ENCODE measurements around the gene MRPS16. TPM values are rescaled to one million over a fixed set of nuclear protein-coding genes. Genes with fewer than 3 reads are reported as not detected.
"Not testable (repeated sequence)": the region's sequence is repeated elsewhere in the genome, so short reads cannot be mapped to it uniquely, and the experiment has no call there.

MRPS16 gene
- total and polyA plus RNA-seq, 7 experiments from 2014 or later = 29.6 to 104 (median 53.5) TPM

- Mint-ChIP-seq H3K9me3 (no peaks in the 10 kb centered on the region), H3K27ac (no peak overlapping the region), H3K4me3 (no peak overlapping the region), H3K27me3 (peaks cover 0 to 15% (median 0%) of the 10 kb centered on the region in 5 donors), H3K36me3 (no peaks in the 10 kb centered on the region), H3K4me1 (peaks cover 0 to 8% (median 0%) of the 10 kb centered on the region in 7 donors)
- Histone ChIP-seq H3K27ac (ENCODE audit: low read depth, low read length) (no peak overlapping the region), H3K36me3 (ENCODE audit: control insufficient read depth in 2 of 3, insufficient read depth in 3 of 3, low read length in 3 of 3) (no peaks in the 10 kb centered on the region), H3K9me3 (ENCODE audit: control insufficient read depth in 2 of 3, low read length in 3 of 3) (no peaks in the 10 kb centered on the region), H3K4me1 (ENCODE audit: control insufficient read depth in 2 of 2, insufficient read depth in 2 of 2, low read length in 2 of 2) (no peaks in the 10 kb centered on the region), H3K27me3 (ENCODE audit: control insufficient read depth in 2 of 2, insufficient read depth in 2 of 2, low read length in 2 of 2) (no peaks in the 10 kb centered on the region), H3K4me3 (ENCODE audit: low read length) (no peak overlapping the region)
- DNase-seq = no peak
- POLR2A ChIA-PET = no interaction called here
- ATAC-seq = no peak
- intact Hi-C loops (cut with micrococcal nuclease) = loop anchor here (1.0 kb wide), 1 partner anchor 380 kb away; no protein-coding TSS in a partner anchor
- CTCF ChIA-PET = interaction anchor here (1.1 kb wide), 2 partner anchors 11 to 379 kb away, joined by 3 to 4 read pairs; no protein-coding TSS in a partner anchor
Measured at GRCh38 chr10:73264423-73264822, 12.0 kb upstream of the MRPS16 start.

GRCh38 chr10:73263693-73264347 is 11.4 kb upstream of the MRPS16 start:
- H3K4me1 Mint-ChIP-seq = peaks cover 0 to 8% (median 0%) of the 10 kb centered on the region in 7 donors
- no peak for DNase-seq
- CTCF ChIA-PET = interaction anchor here (0.7 to 1.1 kb wide), 3 partner anchors 10 to 380 kb away, joined by 3 to 4 read pairs (median 3); no protein-coding TSS in a partner anchor

DNA sequence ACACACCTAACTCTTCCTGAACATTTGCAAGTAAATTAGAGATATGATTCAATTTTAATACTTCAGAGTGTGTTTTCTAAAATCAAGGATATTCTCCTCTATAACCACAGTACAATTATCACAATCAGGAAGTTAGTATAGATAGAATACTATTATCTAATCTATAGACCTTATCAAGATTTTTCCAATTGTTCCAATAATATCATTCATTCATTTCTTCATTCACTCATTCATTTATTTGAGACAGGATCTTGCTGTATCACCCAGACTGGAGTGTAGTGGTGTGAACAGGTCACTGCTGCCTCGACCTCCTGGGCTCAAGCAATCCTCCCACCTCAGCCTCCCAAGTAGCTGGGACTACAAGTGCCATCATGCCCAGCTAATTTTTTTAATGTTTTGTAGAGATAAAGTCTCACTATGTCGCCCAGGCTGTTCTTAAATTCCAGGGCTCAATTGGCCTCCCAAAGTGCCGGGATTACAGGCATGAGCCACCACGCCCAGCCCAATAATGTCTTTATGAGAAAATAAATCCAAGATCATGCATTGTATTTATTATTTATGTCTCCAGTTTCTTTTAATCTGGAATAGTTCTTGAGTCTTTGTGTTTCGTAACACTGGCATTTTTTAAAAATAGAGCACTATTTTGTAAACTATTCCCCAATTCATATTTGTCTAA is 10.6 kb upstream of the MRPS16 start:
- ChIA-PET POLR2A (no interaction called here), CTCF (interaction anchor here (0.7 to 1.1 kb wide), 2 partner anchors 9 to 94 kb away, joined by 3 to 4 read pairs; no protein-coding TSS in a partner anchor)
- ATAC-seq = no peak
- Histone ChIP-seq H3K9me3 (ENCODE audit: control insufficient read depth in 2 of 3, low read length in 3 of 3) (no peaks in the 10 kb centered on the region), H3K27ac (ENCODE audit: low read depth, low read length) (no peak overlapping the region), H3K36me3 (ENCODE audit: control insufficient read depth in 2 of 3, insufficient read depth in 3 of 3, low read length in 3 of 3) (no peaks in the 10 kb centered on the region), H3K4me1 (ENCODE audit: control insufficient read depth in 2 of 2, insufficient read depth in 2 of 2, low read length in 2 of 2) (no peaks in the 10 kb centered on the region), H3K4me3 (ENCODE audit: low read length) (no peak overlapping the region), H3K27me3 (ENCODE audit: control insufficient read depth in 2 of 2, insufficient read depth in 2 of 2, low read length in 2 of 2) (no peaks in the 10 kb centered on the region)
- DNase-seq = no peak
- Mint-ChIP-seq H3K4me1 (peaks cover 0 to 8% (median 0%) of the 10 kb centered on the region in 7 donors), H3K9me3 (peaks cover 0 to 9% (median 4%) of the 10 kb centered on the region in 11 donors), H3K27me3 (peaks cover 0 to 11% (median 0%) of the 10 kb centered on the region in 5 donors), H3K27ac (no peak overlapping the region), H3K36me3 (peaks cover 0 to 5% (median 0%) of the 10 kb centered on the region in 5 donors), H3K4me3 (no peak overlapping the region)
- intact Hi-C loops (cut with micrococcal nuclease) = no loop called here

More at GRCh38 chr10:73263693-73264347, 11.4 kb upstream of the MRPS16 start:
- H3K4me1 ChIP-seq (ENCODE audit: control insufficient read depth in 2 of 2, insufficient read depth in 2 of 2, low read length in 2 of 2) = no peaks in the 10 kb centered on the region
- no peaks in the 10 kb centered on the region for H3K27me3 ChIP-seq (ENCODE audit: control insufficient read depth in 2 of 2, insufficient read depth in 2 of 2, low read length in 2 of 2)
- H3K27ac ChIP-seq (ENCODE audit: low read depth, low read length) = no peak overlapping the region
- no peaks in the 10 kb centered on the region for H3K36me3 ChIP-seq (ENCODE audit: control insufficient read depth in 2 of 3, insufficient read depth in 3 of 3, low read length in 3 of 3)
- POLR2A ChIA-PET = no interaction called here
- H3K9me3 ChIP-seq (ENCODE audit: control insufficient read depth in 2 of 3, low read length in 3 of 3) = no peaks in the 10 kb centered on the region
- no peak for ATAC-seq
- no peak overlapping the region for H3K4me3 Mint-ChIP-seq
- H3K36me3 Mint-ChIP-seq = peaks cover 0 to 5% (median 0%) of the 10 kb centered on the region in 5 donors
- peaks cover 0 to 5% (median 3%) of the 10 kb centered on the region in 11 donors for H3K9me3 Mint-ChIP-seq
- no peak overlapping the region for H3K4me3 ChIP-seq (ENCODE audit: low read length)
- H3K27ac Mint-ChIP-seq = no peak overlapping the region
- peaks cover 0 to 13% (median 0%) of the 10 kb centered on the region in 5 donors for H3K27me3 Mint-ChIP-seq
- intact Hi-C loops (cut with micrococcal nuclease) = loop anchor here (1.0 kb wide), 1 partner anchor 380 kb away; no protein-coding TSS in a partner anchor

- H3K36me3 ChIP-seq (ENCODE audit: control insufficient read depth in 2 of 3, insufficient read depth in 3 of 3, low read length in 3 of 3) = no peaks in the 10 kb centered on the region
- ChIA-PET CTCF (no interaction called here), POLR2A (no interaction called here)
- Mint-ChIP-seq H3K9me3 (peaks cover 0 to 9% (median 4%) of the 10 kb centered on the region in 11 donors), H3K4me1 (peaks cover 0 to 8% (median 0%) of the 10 kb centered on the region in 7 donors), H3K27me3 (peaks cover 0 to 7% (median 0%) of the 10 kb centered on the region in 5 donors), H3K4me3 (no peak overlapping the region), H3K27ac (no peak overlapping the region), H3K36me3 (peaks cover 0 to 5% (median 0%) of the 10 kb centered on the region in 5 donors)
- H3K4me1 ChIP-seq (ENCODE audit: control insufficient read depth in 2 of 2, insufficient read depth in 2 of 2, low read length in 2 of 2) = no peaks in the 10 kb centered on the region
- H3K27ac ChIP-seq (ENCODE audit: low read depth, low read length) = no peak overlapping the region
- no peaks in the 10 kb centered on the region for H3K27me3 ChIP-seq (ENCODE audit: control insufficient read depth in 2 of 2, insufficient read depth in 2 of 2, low read length in 2 of 2)
- no peaks in the 10 kb centered on the region for H3K9me3 ChIP-seq (ENCODE audit: control insufficient read depth in 2 of 3, low read length in 3 of 3)
- intact Hi-C loops (cut with micrococcal nuclease) = no loop called here
- DNase-seq (no peak), ATAC-seq (no peak)
- no peak overlapping the region for H3K4me3 ChIP-seq (ENCODE audit: low read length)
Measured at GRCh38 chr10:73262105-73262730, 9.8 kb upstream of the MRPS16 start.

- H3K4me3 Mint-ChIP-seq = no peak overlapping the region
- Histone ChIP-seq H3K4me1 (ENCODE audit: control insufficient read depth in 2 of 2, insufficient read depth in 2 of 2, low read length in 2 of 2) (no peaks in the 10 kb centered on the region), H3K4me3 (ENCODE audit: low read length) (no peak overlapping the region), H3K27me3 (ENCODE audit: control insufficient read depth in 2 of 2, insufficient read depth in 2 of 2, low read length in 2 of 2) (no peaks in the 10 kb centered on the region), H3K9me3 (ENCODE audit: control insufficient read depth in 2 of 3, low read length in 3 of 3) (no peaks in the 10 kb centered on the region), H3K27ac (ENCODE audit: low read depth, low read length) (no peak overlapping the region), H3K36me3 (ENCODE audit: control insufficient read depth in 2 of 3, insufficient read depth in 3 of 3, low read length in 3 of 3) (no peaks in the 10 kb centered on the region)
- H3K9me3 Mint-ChIP-seq = peaks cover 0 to 9% (median 4%) of the 10 kb centered on the region in 11 donors
- intact Hi-C loops (cut with micrococcal nuclease) = no loop called here
- ChIA-PET CTCF (no interaction called here), POLR2A (interaction anchor here (2.4 kb wide), 1 partner anchor 15 kb away, joined by 7 read pairs; the partner anchor contains the start of gene DNAJC9)
- no peak overlapping the region for H3K27ac Mint-ChIP-seq
- H3K36me3 Mint-ChIP-seq = peaks cover 0 to 5% (median 0%) of the 10 kb centered on the region in 5 donors
- H3K4me1 Mint-ChIP-seq = peaks cover 0 to 8% (median 0%) of the 10 kb centered on the region in 7 donors
- ATAC-seq = no peak
- no peak for DNase-seq
- H3K27me3 Mint-ChIP-seq = peaks cover 0 to 5% (median 0%) of the 10 kb centered on the region in 5 donors
Measured at GRCh38 chr10:73261362-73261995, 9.0 kb upstream of the MRPS16 start.

- H3K27me3 ChIP-seq (ENCODE audit: control insufficient read depth in 2 of 2, insufficient read depth in 2 of 2, low read length in 2 of 2); H3K9me3 Mint-ChIP-seq; H3K4me1 ChIP-seq (ENCODE audit: control insufficient read depth in 2 of 2, insufficient read depth in 2 of 2, low read length in 2 of 2); H3K27me3 Mint-ChIP-seq; H3K4me1 Mint-ChIP-seq; DNase-seq; H3K27ac Mint-ChIP-seq; H3K36me3 ChIP-seq (ENCODE audit: control insufficient read depth in 2 of 3, insufficient read depth in 3 of 3, low read length in 3 of 3); H3K4me3 Mint-ChIP-seq; intact Hi-C loops (cut with micrococcal nuclease); CTCF ChIA-PET; ATAC-seq; H3K36me3 Mint-ChIP-seq; H3K4me3 ChIP-seq (ENCODE audit: low read length); H3K27ac ChIP-seq (ENCODE audit: low read depth, low read length); H3K9me3 ChIP-seq (ENCODE audit: control insufficient read depth in 2 of 3, low read length in 3 of 3): not testable (repeated sequence)
- POLR2A ChIA-PET = interaction anchor here (0.5 kb wide), 1 partner anchor 280 kb away, joined by 3 read pairs; no protein-coding TSS in a partner anchor
Measured at GRCh38 chr10:73258612-73259011, 6.2 kb upstream of the MRPS16 start.
